Mesothelial cell of epicardium (in vitro differentiated cells): Measurements from ENCODE around the gene TRIP13. TPM values are rescaled to one million over a fixed set of nuclear protein-coding genes. Genes with fewer than 3 reads are reported as not detected.
"Not testable (repeated sequence)": the region's sequence is repeated elsewhere in the genome, so short reads cannot be mapped to it uniquely, and the experiment has no call there.

Source experiments
- DNase-seq, 2 experiments: peaks; one replicate each; pipeline ENCODE4 v3.0.0; 2021; ENCODE audit warnings: low spot score in 2 of 2; ENCODE audit not compliant: unreplicated experiment in 2 of 2
- H3K27ac Mint-ChIP-seq: 2 replicates; pipeline ENCODE4 v1.8.0; 2021; ENCODE audit warnings: mixed read lengths
- H3K27me3 Mint-ChIP-seq: 2 replicates; pipeline ENCODE4 v1.8.0; 2021; ENCODE audit warnings: low read depth, mixed read lengths
- H3K36me3 Mint-ChIP-seq: 2 replicates; pipeline ENCODE4 v1.8.0; 2021; ENCODE audit warnings: mixed read lengths
- H3K4me1 Mint-ChIP-seq: 2 replicates; pipeline ENCODE4 v1.8.0; 2021; ENCODE audit warnings: mixed read lengths
- H3K4me3 Mint-ChIP-seq: 2 replicates; pipeline ENCODE4 v1.8.0; 2021; ENCODE audit warnings: mild to moderate bottlenecking, moderate library complexity, mixed read lengths
- H3K9me3 Mint-ChIP-seq: 2 replicates; pipeline ENCODE4 v1.8.0; 2021; ENCODE audit warnings: mixed read lengths
- CTCF ChIP-seq: fragments of 200-600 bp; sonication (generic); IDR thresholded peaks from one replicate; pipeline ENCODE4 v1.5.0; 2021; ENCODE audit warnings: antibody characterized with exemption; ENCODE audit not compliant: unreplicated experiment
- total RNA-seq: library from RNA; stranded (reverse); gene quantifications from 3 replicates; pipeline ENCODE4 v1.2.1, GENCODE V29; 2021

Gene TRIP13
- total RNA-seq, 1 donor from 2014 or later: 9.9 TPM

DNA sequence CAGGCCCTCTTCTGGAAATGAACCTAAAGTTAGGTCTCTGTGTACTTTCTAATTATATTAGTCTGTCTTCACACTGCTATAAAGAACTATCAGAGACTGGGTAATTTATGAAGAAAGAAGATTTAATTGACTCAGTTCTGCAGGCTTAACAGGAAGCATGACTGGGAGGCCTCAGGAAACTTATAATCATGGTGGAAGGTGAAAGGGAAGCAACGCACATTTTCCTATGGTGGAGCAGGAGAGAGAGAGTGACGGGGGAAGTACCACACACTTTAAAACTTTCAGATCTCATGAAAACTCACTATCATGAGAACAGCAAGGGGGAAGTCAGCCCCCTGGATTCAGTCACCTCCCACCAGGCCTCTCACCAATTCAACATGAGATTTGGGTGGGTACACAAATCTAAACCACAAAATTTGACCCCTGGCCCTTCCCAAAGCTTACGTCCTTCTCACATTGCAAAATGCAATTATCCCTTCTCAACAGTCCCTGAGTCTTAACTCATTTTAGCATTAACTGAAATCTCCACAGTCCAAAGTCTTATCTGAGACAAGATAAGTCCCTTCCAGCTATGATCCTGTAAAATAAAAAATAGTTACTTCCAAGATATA lies 40.7 kb downstream of the TRIP13 start:
- DNase-seq: no peak
- H3K4me1 Mint-ChIP-seq: no peaks in the 10 kb centered on the region
- H3K36me3 Mint-ChIP-seq: no peaks in the 10 kb centered on the region
- H3K9me3 Mint-ChIP-seq: no peaks in the 10 kb centered on the region
- H3K27ac Mint-ChIP-seq: no peak overlapping the region
- H3K4me3 Mint-ChIP-seq: no peak overlapping the region
- peaks cover 72% of the 10 kb centered on the region for H3K27me3 Mint-ChIP-seq
- TF ChIP-seq CTCF: no peak

DNA sequence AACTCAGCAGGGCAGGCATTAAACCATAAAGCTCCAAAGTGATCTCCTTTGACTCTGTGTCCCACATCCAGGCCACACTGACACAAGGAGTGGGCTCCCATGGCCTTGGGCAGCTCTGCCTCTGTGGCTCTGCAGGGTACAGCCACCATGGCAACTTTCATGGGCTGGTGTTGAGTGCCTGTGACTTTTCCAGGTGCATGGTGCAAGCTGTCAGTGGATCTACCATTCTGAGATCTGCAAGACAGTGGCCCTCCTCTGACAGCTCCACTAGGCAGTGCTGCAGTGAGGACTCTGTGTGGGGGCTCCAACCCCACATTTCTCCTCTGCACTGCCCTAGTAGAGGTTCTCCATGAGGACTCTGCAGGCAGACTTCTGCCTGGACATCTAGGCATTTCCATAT lies 41.3 kb downstream of the TRIP13 start:
- not testable (repeated sequence) for H3K4me1 Mint-ChIP-seq, H3K4me3 Mint-ChIP-seq, DNase-seq, H3K27ac Mint-ChIP-seq, H3K36me3 Mint-ChIP-seq, H3K9me3 Mint-ChIP-seq
- H3K27me3 Mint-ChIP-seq: peaks cover 72% of the 10 kb centered on the region

DNA sequence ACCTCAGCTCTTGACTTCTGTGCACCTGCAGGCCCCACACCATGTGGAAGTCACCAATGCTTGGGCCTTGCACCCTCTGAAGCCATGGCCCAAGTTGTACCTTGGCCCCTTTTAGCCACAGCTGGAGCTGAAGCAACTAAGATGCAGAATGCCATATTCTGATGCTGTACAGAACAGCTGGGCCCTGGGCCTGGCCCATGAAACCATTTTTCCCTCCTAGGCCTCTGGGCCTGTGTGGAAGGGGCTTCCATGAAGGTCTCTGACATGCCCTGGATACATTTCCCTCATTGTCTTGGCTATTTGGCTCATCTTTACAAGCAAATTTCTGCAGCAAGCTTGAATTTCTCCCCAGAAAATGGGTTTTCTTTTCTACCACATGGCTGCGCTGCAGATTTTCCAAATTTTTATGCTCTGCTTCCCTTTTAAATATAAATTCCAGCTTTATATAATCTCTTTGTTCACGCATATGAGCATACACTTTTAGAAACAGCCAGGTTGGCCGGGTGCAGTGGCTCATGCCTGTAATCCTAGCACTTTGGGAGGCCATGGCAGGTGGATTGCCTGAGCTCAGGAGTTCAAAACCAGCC lies 41.8 kb downstream of the TRIP13 start:
- peaks cover 72% of the 10 kb centered on the region for H3K27me3 Mint-ChIP-seq

GRCh38 chr5:935510-936084 lies 42.9 kb downstream of the TRIP13 start:
- peaks cover 64% of the 10 kb centered on the region for H3K27me3 Mint-ChIP-seq
- DNase-seq: no peak
- H3K27ac Mint-ChIP-seq: no peak overlapping the region
- H3K36me3 Mint-ChIP-seq: no peaks in the 10 kb centered on the region
- no peak overlapping the region for H3K4me3 Mint-ChIP-seq
- TF ChIP-seq CTCF: no peak
- H3K4me1 Mint-ChIP-seq: peaks cover 4% of the 10 kb centered on the region
- H3K9me3 Mint-ChIP-seq: no peaks in the 10 kb centered on the region

More for the DNA sequence above, 41.8 kb downstream of the TRIP13 start:
- H3K4me1 Mint-ChIP-seq, DNase-seq, H3K9me3 Mint-ChIP-seq, H3K27ac Mint-ChIP-seq, H3K36me3 Mint-ChIP-seq, H3K4me3 Mint-ChIP-seq: not testable (repeated sequence)

DNA sequence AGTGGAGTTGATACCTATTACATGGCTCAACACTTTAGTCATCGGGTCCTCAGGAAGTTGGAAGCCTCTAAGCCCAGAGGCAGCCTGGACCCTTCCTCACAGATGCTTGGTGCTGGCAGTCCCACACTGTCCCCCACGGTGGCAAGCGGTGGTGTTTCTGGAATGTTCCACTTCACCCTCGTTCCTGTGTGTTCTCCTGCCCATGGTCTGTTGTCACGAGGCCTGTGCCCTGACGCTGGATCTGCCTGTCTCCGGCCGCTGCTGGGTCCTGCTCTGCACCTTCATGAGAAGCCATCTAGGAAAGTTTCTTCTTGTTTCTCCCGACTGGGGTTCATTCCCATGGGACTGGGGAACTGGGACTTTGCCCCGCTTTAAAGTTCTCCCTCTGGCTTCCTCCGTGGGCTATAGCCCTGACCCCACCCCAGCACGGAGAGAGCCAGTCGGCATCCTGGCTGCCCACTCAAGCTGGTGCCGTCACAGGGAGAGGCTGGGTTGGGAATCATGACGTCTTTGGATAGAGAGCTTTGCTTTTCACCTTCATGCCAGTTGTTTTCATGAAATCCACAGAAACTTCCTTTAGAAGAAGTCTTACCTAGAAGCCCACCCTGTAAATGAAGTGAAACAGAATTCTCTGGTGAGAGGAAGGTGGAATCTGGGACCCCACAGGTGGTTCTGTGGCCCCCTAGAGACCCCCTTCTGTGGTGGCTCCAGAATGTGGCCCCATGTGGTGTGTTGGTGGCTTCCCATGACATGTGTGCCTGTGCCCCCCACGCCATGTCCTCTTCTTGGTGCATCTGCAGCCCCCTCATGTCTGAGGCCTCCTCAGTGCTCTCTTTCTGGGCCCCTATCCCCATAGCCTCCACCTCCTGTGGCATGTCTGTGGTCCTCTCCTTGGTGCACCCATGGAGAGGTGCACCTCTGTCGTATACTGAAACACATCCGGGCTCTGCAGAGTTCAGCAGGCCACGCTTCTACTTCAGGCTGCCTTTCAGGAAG lies 43.8 kb downstream of the TRIP13 start:
- Mint-ChIP-seq H3K9me3 (peaks cover 4% of the 10 kb centered on the region), H3K27ac (no peak overlapping the region), H3K4me1 (peaks cover 4% of the 10 kb centered on the region), H3K27me3 (peaks cover 63% of the 10 kb centered on the region), H3K36me3 (no peaks in the 10 kb centered on the region), H3K4me3 (no peak overlapping the region)
- no peak for DNase-seq
- no peak for TF ChIP-seq CTCF

DNA sequence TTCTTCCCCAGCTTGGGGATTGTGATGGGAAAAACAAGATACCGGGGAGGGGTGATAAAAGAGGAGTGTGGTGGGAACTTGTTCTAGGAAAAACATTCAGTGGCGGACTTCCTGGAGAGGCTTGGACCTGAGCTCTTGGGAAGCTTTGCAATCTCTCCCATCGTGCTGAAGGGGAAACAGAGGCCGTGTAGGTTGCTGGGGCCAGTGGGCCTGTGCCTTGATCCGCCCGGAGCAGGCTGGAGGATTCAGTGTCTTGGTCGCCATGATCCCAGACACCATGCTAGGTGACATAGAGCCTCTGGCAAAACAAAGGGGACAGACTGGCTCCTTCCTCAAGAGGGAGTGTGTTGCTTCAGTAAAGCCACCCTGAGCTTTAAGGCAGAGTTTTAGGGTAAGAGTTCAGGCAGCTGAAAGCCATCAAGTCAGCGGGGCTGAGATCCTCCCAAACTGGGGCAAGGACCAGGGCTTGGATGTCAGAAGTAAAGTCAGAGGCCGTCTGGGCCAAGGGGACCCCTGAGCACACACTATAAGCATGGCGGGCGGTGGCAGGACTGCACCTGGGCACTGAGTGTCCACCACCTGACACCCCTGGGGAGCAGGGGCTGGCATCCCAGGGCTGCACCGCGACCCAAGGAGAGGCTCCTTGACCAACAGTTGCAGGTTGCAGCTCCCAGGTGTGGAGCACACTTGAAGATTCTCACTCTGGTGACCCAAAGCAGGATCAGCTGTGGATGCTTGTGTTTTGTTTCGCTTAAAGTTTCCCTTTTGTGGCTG lies 44.7 kb downstream of the TRIP13 start:
- Mint-ChIP-seq H3K27ac (no peak overlapping the region), H3K27me3 (peaks cover 59% of the 10 kb centered on the region), H3K9me3 (peaks cover 8% of the 10 kb centered on the region), H3K36me3 (no peaks in the 10 kb centered on the region), H3K4me1 (peaks cover 4% of the 10 kb centered on the region), H3K4me3 (no peak overlapping the region)
- DNase-seq: no peak
- TF ChIP-seq CTCF: no peak
